ENCODE results near the gene WNK2.
"Not testable (repeated sequence)": the region's sequence is repeated elsewhere in the genome, so short reads cannot be mapped to it uniquely, and the experiment has no call there.

The WNK2 gene

DNA sequence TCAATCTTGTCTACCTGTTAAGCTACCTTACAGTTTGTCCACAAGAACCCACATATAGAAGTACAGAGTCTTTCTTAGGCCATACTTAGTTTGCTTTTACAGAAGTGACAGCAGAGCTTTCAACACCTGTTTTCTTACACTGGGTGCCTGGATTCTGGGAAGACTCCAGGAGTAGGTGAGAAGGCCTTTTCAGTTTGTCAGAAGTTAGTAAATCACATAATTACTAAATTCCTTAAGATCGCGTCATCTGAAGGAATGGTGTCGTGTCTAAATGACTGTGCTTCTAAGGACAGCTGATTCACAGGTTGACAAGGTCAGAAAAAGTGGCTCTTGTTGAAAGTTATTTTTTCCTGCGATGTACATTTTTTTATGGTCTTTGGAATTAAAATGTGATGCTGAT, 170.5 kb downstream of the WNK2 start:
- DNase-seq (ENCODE audit: insufficient read length, low spot score) (no peak), FAIRE-seq (no peak)
- no peak for TF ChIP-seq POLR2AphosphoS5 (IDR thresholded peaks at IDR 0.05; ENCODE audit: low read depth, low read length)
- no peak for TF ChIP-seq SPI1 (IDR thresholded peaks at IDR 0.05; ENCODE audit: low read depth, low read length)
- no peak for TF ChIP-seq POU2F2 (IDR thresholded peaks at IDR 0.05; ENCODE audit: low read depth, low read length)
- no peak for TF ChIP-seq POLR2A (IDR thresholded peaks at IDR 0.05; ENCODE audit: low read depth, low read length)
- TF ChIP-seq PAX5 (IDR thresholded peaks at IDR 0.05; ENCODE audit: insufficient read depth, low read length, severe bottlenecking): no peak
- TF ChIP-seq TAF1 (IDR thresholded peaks at IDR 0.05; ENCODE audit: low read depth, low read length): no peak

DNA sequence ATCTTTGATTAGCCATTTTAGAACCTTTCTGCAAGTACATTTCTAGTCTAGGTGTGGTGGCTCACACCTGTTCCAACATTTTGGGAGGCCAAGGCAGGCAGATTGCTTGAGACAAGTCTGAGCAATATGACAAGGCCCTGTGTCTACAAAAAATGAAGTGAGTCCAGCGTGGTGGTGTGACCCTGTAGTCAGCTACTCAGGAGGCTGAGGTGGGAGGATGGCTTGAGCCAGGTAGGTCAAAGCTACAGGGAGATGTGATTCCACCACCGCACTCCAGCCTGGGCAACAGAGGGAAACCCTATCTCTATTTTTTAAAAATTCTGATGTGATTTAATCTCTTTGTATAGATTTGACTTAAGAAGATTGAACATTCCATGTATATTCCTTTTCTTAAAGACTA, 171.9 kb downstream of the WNK2 start:
- TF ChIP-seq POU2F2 (IDR thresholded peaks at IDR 0.05; ENCODE audit: low read depth, low read length): no peak
- no peak for TF ChIP-seq TAF1 (IDR thresholded peaks at IDR 0.05; ENCODE audit: low read depth, low read length)
- no peak for TF ChIP-seq SPI1 (IDR thresholded peaks at IDR 0.05; ENCODE audit: low read depth, low read length)
- TF ChIP-seq POLR2AphosphoS5 (IDR thresholded peaks at IDR 0.05; ENCODE audit: low read depth, low read length): no peak
- TF ChIP-seq PAX5 (IDR thresholded peaks at IDR 0.05; ENCODE audit: insufficient read depth, low read length, severe bottlenecking): no peak
- TF ChIP-seq POLR2A (IDR thresholded peaks at IDR 0.05; ENCODE audit: low read depth, low read length): no peak
- FAIRE-seq: no peak
- DNase-seq (ENCODE audit: insufficient read length, low spot score): no peak

DNA sequence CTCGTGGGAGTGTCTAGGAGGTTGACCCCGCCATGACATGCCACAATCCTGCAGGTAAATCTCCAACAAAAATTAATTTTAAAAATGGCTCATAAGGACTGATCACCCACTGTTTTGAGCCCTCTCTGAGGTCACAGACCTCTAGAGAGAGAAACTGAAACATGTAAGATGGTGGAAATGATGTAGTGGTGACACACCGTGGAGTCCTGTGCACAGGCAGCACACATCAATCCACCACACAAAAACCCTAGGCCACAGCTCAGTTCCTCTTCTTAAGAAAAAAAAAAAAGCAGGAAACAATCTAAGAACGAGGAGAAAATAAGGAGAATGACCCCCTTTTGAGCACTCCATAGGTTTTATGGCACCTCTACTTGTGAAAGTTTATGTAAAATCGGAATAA, 173.7 kb downstream of the WNK2 start:
- DNase-seq (ENCODE audit: insufficient read length, low spot score) (no peak), FAIRE-seq (no peak)
- TF ChIP-seq POU2F2 (IDR thresholded peaks at IDR 0.05; ENCODE audit: low read depth, low read length) (no peak), SPI1 (IDR thresholded peaks at IDR 0.05; ENCODE audit: low read depth, low read length) (peak; percentile 67)

DNA sequence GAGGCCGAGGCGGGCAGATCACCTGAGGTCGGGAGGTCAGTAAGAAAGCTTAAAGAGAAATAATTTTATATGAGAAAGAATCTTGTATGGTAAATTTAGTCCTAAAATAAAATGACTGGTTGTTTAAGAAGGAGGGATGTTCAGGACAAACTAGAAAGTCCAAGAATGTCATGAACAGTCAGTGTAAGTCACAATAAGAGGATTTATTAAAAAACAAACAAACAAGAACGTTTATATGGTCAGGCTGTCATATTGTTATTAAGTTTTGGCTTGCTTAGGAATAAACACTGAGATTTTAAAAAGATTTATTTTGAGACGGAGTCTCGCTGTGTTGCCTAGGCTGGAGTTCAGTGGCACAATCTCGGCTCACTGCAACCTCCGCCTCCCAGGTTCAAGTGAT, 176.0 kb downstream of the WNK2 start:
- FAIRE-seq; DNase-seq (ENCODE audit: insufficient read length, low spot score): not testable (repeated sequence)

DNA sequence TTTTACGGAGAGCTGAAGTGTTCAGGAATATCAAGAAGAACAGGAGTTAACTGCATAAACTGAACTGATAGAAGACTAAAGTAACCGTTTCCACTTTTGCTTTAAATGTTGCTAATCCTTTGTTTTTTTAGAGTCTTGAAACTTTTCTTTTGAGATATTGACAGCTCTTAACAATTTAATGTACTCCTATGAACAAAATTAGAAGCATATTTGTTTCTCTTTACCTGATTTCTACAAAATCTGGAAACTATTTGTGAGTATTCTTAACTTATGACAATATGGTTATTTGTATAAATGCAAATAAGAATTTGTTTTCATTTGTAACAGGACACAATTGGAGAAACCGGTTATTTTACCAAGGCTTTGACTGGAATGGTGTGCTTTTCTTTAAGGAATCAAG, 178.1 kb downstream of the WNK2 start:
- no peak for TF ChIP-seq TAF1 (IDR thresholded peaks at IDR 0.05; ENCODE audit: low read depth, low read length)
- TF ChIP-seq POLR2A (IDR thresholded peaks at IDR 0.05; ENCODE audit: low read depth, low read length): no peak
- TF ChIP-seq PAX5 (IDR thresholded peaks at IDR 0.05; ENCODE audit: insufficient read depth, low read length, severe bottlenecking): no peak
- TF ChIP-seq SPI1 (IDR thresholded peaks at IDR 0.05; ENCODE audit: low read depth, low read length): no peak
- TF ChIP-seq POLR2AphosphoS5 (IDR thresholded peaks at IDR 0.05; ENCODE audit: low read depth, low read length): no peak
- TF ChIP-seq POU2F2 (IDR thresholded peaks at IDR 0.05; ENCODE audit: low read depth, low read length): no peak
- FAIRE-seq: no peak

DNA sequence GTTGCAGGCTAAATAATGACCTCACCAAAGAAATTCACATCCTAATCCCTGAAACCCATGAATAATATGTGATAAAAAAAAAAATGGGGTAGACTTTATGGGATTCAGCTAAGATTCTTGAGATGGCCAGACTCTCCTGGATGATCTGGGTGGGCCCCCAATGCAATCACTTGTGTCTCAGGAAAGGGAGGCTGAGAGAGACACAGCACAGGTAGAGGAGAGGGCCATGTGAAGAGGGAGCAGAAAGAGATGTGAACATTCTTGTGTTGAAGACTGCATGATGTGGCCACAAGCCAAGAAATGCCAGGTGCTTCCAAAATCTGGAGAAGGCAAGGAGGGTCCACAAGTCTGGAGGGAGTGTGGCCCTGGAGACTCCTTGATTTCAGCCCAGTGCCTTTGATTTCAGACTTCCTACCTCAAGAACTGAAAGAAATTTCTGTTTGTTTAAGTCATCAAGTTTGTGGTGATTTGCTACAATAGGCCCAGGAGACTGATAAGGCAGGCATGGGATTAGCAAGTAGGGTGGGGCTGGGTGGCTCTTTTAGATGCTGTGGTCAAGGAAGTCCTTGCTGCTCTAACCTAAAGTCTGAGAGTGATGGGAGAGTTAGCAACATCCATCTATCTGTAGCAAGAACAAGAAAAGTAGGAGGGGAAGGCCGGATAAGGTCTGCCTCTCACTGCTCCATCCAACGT, 180.9 kb downstream of the WNK2 start:
- no peak for FAIRE-seq
- DNase-seq (ENCODE audit: insufficient read length, low spot score): no peak
- TF ChIP-seq TAF1 (IDR thresholded peaks at IDR 0.05; ENCODE audit: low read depth, low read length) (no peak), POLR2A (IDR thresholded peaks at IDR 0.05; ENCODE audit: low read depth, low read length) (no peak), POU2F2 (IDR thresholded peaks at IDR 0.05; ENCODE audit: low read depth, low read length) (no peak), SPI1 (IDR thresholded peaks at IDR 0.05; ENCODE audit: low read depth, low read length) (no peak), PAX5 (IDR thresholded peaks at IDR 0.05; ENCODE audit: insufficient read depth, low read length, severe bottlenecking) (no peak), POLR2AphosphoS5 (IDR thresholded peaks at IDR 0.05; ENCODE audit: low read depth, low read length) (no peak)

More for the DNA sequence above, 178.1 kb downstream of the WNK2 start:
- DNase-seq (ENCODE audit: insufficient read length, low spot score): no peak

DNA sequence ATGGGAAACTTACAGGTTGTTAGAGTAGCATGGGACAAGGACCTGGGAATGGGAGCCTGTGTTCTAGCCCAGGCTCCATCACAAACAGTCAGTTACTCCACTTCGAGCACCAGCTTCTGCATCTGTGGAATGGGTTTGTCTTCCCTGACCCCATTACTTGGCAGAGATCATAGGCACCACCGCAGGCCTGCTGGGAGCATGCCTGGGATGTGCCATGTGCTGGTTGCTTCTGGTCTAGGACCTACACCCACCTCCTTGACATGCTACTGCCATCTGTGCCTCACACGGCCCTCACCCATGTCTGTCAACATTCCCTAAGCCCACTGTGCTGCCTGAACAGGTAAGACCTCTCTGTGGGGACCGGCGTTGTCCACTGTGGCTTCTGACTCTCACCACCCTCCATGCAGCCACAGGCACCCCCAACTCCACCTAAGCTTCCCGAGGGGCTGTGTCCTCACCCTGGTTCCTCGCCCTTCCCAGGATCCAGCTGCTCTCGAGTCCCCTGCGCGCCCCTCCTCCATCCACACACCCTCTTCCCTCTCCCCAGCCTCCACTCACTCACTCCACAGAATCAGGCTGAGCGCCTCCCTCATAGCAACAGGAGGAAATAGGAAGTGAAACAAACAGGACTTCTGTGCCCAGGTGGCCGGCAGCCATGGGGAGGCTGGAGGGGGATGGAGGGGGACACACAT, 181.6 kb downstream of the WNK2 start:
- no peak for DNase-seq (ENCODE audit: insufficient read length, low spot score)
- FAIRE-seq: no peak
- TF ChIP-seq SPI1 (IDR thresholded peaks at IDR 0.05; ENCODE audit: low read depth, low read length) (0 out of 2 replicates have a peak, but pooled peaks have one; percentile 10), PAX5 (IDR thresholded peaks at IDR 0.05; ENCODE audit: insufficient read depth, low read length, severe bottlenecking) (no peak), TAF1 (IDR thresholded peaks at IDR 0.05; ENCODE audit: low read depth, low read length) (no peak), POLR2AphosphoS5 (IDR thresholded peaks at IDR 0.05; ENCODE audit: low read depth, low read length) (no peak), POU2F2 (IDR thresholded peaks at IDR 0.05; ENCODE audit: low read depth, low read length) (no peak), POLR2A (IDR thresholded peaks at IDR 0.05; ENCODE audit: low read depth, low read length) (no peak)

DNA sequence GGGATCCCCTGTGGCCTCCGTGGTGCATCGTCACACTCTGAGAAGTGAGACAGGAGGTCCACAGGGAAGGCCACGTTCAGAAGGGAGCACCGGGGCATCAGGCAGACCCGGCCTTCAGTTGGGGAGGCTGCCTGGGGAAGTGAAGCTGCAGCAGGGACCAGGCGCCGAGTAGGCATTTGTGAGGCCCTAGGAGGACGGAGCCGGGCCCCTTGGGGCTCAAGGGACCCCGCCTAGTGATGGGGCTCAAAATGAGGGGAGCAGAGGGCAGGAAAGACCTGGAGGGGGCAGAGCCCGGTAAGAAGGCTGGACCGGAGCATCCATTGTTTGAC, 182.1 kb downstream of the WNK2 start:
- no peak for TF ChIP-seq SPI1 (IDR thresholded peaks at IDR 0.05; ENCODE audit: low read depth, low read length)
- FAIRE-seq: no peak
- no peak for DNase-seq (ENCODE audit: insufficient read length, low spot score)

DNA sequence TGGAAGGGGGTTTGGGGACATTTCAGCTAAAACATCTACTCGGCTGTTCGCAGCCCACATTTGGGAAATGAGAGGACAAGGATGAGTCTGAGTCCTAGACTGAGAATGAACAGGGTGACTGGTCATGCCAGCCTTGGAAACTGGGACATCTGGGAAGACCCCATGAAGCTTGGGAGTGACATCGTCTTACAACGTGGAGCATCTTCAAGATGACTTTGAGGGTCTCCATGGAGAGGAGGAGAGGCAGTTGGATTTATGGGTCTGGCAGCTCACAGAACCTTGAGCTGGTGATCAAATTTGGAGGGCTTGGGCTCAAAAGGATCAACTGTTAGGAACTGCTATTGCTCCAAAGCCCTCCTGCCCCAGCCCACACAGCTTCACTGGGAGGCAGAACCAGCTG, 182.5 kb downstream of the WNK2 start:
- not testable (repeated sequence) for DNase-seq (ENCODE audit: insufficient read length, low spot score); FAIRE-seq

DNA sequence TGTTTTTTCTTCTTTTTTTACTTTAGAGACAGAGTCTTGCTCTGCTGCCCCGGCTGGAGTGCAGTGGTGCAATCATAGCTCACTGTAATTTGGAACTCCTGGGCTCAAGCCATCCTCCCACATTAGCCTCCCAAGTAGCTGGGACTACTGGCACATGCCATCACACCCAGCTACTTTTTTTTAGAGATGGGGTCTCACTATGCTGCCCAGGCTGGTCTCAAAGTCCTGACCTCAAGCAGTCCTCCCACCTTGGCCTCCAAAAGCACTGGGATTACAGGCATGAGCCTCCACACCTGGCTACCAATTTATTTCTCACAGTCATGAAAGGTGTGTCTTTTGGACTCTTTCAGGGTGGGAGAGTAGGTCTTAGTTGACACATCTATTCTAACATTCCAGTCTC, 184.5 kb downstream of the WNK2 start:
- TF ChIP-seq POLR2AphosphoS5 (IDR thresholded peaks at IDR 0.05; ENCODE audit: low read depth, low read length): no peak
- no peak for TF ChIP-seq POU2F2 (IDR thresholded peaks at IDR 0.05; ENCODE audit: low read depth, low read length)
- TF ChIP-seq PAX5 (IDR thresholded peaks at IDR 0.05; ENCODE audit: insufficient read depth, low read length, severe bottlenecking): no peak
- no peak for TF ChIP-seq SPI1 (IDR thresholded peaks at IDR 0.05; ENCODE audit: low read depth, low read length)
- no peak for TF ChIP-seq POLR2A (IDR thresholded peaks at IDR 0.05; ENCODE audit: low read depth, low read length)
- TF ChIP-seq TAF1 (IDR thresholded peaks at IDR 0.05; ENCODE audit: low read depth, low read length): no peak
- DNase-seq (ENCODE audit: insufficient read length, low spot score) (no peak), FAIRE-seq (no peak)

DNA sequence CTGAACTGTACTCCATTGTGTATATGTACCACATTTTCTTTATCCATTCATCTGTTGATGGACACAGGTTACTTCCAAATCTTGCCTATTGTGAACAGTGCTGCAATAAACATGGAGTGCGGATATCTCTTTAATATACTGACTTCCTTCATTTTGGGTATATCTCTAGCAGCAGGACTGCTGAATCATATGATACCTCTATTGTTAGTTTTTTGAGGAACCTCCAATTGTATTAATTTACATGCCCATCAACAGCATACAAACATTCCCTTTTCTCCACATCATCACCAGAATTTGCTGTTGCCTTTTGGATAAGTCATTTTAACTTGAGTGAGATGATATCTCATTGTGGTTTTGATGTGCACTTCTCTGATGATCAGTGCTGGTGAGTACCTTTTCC, 185.7 kb downstream of the WNK2 start:
- no peak for FAIRE-seq
- DNase-seq (ENCODE audit: insufficient read length, low spot score): no peak
- TF ChIP-seq SPI1 (IDR thresholded peaks at IDR 0.05; ENCODE audit: low read depth, low read length) (no peak), POLR2A (IDR thresholded peaks at IDR 0.05; ENCODE audit: low read depth, low read length) (no peak), TAF1 (IDR thresholded peaks at IDR 0.05; ENCODE audit: low read depth, low read length) (no peak), POLR2AphosphoS5 (IDR thresholded peaks at IDR 0.05; ENCODE audit: low read depth, low read length) (no peak), PAX5 (IDR thresholded peaks at IDR 0.05; ENCODE audit: insufficient read depth, low read length, severe bottlenecking) (no peak), POU2F2 (IDR thresholded peaks at IDR 0.05; ENCODE audit: low read depth, low read length) (no peak)
